Esophagus squamous epithelium (tissue), 4 donors: Measurements from ENCODE around the gene SLC25A43.
"Not testable (repeated sequence)": the region's sequence is repeated elsewhere in the genome, so short reads cannot be mapped to it uniquely, and the experiment has no call there.

Experiments
- CTCF ChIP-seq, 6 experiments: fragments of 450-650 bp in 4 of 6; fragments of 200-600 bp in 2 of 6; sonication (generic) in 2 of 6; IDR thresholded peaks; one replicate each; pipeline ENCODE4 v1.5.1; 2016 to 2019; ENCODE audit warnings: antibody characterized with exemption in 6 of 6, mild to moderate bottlenecking in 4 of 6, moderate library complexity in 4 of 6
- POLR2A ChIP-seq, 4 donors: fragments of 450-650 bp; IDR thresholded peaks; one replicate each; pipeline ENCODE4 v1.6.1; 2017; ENCODE audit warnings: antibody characterized with exemption in 4 of 4, mild to moderate bottlenecking in 4 of 4, moderate library complexity in 3 of 4

- TF ChIP-seq CTCF, POLR2A (IDR thresholded peaks at IDR 0.05): not testable (repeated sequence)
Observed at GRCh38 chrX:119387426-119387825, 11.7 kb upstream of the SLC25A43 start.
